Neuron (in vitro differentiated cells): ENCODE data around the gene SPRED2.

Source experiments
- H2AFZ ChIP-seq: one replicate; pipeline ENCODE4 v1.6.1; 2013; ENCODE audit warnings: low read depth, mild to moderate bottlenecking, inconsistent platforms, low read length, moderate library complexity
- H3K27me3 ChIP-seq: one replicate; pipeline ENCODE4 v1.6.1; 2013; ENCODE audit warnings: low read length; ENCODE audit not compliant: insufficient read depth
- H3K36me3 ChIP-seq: one replicate; pipeline ENCODE4 v1.6.1; 2013; ENCODE audit warnings: low read length; ENCODE audit not compliant: insufficient read depth
- H3K4me1 ChIP-seq: one replicate; pipeline ENCODE4 v1.6.1; 2013; ENCODE audit warnings: low read length; ENCODE audit not compliant: insufficient read depth
- H3K4me3 ChIP-seq: 2 replicates; pipeline ENCODE4 v1.5.1; 2013; ENCODE audit warnings: mild to moderate bottlenecking, low read length, moderate library complexity
- H3K9me3 ChIP-seq: one replicate; pipeline ENCODE4 v1.6.1; 2013; ENCODE audit warnings: low read length

SPRED2 gene

DNA sequence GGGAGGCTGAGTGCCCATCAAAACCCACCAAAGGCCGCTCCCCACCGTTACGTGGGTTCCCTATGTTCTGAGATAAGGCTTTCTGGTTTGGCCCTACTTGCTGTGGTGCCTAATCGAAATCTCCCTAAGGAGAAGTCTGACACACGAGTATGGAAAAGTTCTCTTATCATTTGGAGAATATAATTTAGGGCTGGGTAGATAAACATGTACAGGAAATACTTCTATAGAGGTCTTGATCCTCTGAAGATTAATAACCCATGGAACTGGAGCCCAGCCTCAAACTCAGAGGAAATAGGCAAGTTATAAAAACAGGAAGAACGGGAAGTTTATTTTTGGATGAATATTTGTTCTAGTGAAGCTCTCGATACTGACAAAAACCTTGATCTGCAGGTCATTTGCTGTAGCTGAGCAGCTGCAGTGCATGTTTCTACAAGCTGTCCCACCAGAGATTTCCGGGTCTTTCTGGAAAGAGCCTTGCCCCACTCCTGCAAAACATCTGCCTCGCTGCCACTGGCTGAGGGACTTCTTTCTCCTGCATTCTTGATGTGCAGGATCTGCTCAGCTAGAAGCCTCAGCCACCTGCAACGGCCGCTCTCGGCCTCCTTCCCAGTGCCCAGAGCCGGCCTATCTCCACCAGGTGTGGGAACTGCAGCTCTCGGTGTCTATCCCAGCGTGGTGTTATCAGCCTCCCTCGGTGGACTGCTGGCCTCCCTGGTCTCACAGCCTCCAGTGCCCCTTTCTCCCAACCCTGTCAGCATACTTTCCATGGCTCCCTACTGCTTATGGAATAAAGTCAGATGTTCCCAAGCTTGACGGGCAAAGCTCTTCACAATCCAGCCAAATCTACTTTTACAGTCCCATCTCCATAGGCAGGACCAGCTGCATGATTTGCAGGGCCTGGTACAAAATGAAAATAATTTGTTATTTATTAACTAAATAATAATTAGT is 48.6 kb downstream of the SPRED2 start:
- Histone ChIP-seq H3K27me3 (no peaks in the 10 kb centered on the region), H3K4me1 (no peaks in the 10 kb centered on the region), H3K4me3 (no peak overlapping the region), H3K36me3 (no peaks in the 10 kb centered on the region), H3K9me3 (no peaks in the 10 kb centered on the region), H2AFZ (no peak overlapping the region)

DNA sequence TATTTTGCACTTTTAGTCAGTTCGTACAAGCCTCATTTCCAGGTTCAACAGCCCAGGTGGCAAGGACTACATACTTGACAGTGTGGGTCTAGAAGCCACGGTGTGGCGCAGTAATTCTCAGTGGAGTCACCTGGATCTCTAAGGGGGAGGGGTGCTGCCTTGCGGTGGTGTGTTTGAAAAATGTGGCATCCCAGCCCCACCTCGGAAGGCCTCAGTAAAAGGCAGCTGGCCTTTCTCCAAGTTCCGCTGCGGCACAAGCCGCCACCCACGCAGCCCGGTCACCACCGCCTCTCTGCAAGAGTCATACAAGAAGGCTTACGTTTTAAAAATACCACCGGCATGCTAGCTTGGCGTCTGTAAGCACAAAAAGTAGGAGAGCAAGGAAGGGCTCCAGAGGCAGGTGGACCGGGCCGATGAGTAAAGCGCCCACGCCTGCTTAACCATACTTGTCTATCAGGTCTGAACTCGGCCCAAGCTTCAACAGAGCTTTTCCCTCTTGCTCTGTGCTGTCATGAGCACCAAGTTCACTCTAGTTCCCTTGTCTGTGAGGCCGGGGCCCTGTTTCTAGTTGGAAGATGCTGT is 49.5 kb downstream of the SPRED2 start:
- Histone ChIP-seq H3K36me3 (no peaks in the 10 kb centered on the region), H3K27me3 (no peaks in the 10 kb centered on the region), H3K4me3 (no peak overlapping the region), H3K9me3 (no peaks in the 10 kb centered on the region), H3K4me1 (no peaks in the 10 kb centered on the region), H2AFZ (no peak overlapping the region)

DNA sequence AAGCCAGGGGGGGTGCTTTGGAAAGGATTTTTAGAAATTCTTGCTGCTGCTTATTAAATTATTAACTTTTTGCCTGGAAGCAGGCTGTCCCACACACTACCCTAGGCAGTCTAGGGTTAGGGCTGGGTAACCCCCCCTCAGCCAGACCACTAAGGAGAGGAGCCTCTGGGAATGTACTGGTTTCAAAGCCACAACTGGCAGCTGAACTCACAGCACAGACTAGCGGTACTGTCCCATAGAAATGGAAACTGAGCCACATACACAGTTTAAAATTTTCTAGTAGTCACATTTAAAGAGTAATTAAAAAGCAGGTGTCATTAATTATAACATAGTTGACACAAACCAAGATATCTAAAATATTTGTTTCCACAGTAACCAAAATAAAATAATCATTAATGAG is 50.1 kb downstream of the SPRED2 start:
- Histone ChIP-seq H3K36me3 (no peaks in the 10 kb centered on the region), H3K4me3 (no peak overlapping the region), H2AFZ (no peak overlapping the region), H3K27me3 (no peaks in the 10 kb centered on the region), H3K9me3 (no peaks in the 10 kb centered on the region), H3K4me1 (no peaks in the 10 kb centered on the region)

DNA sequence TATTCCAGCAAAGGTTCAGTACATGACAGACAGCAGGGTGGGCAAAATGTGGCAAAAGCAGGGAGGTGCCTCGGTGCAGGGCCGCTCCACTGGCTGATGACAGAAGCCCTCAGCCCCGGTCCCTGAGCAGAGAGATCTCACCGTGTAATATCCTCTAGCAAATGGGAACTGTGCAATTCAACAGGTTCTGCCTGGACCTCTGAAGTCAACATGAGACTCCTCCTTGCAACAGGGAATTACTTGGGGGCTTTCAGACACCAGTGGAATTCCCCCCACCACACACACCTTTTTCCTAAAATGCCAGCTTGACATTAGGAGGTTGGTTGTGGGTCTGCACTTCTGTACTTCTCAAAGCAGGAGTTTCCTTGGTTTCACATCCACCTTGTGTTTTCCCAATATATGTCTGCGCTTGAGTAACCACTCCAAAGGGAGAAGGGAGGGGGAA is 50.8 kb downstream of the SPRED2 start:
- Histone ChIP-seq H3K9me3 (no peaks in the 10 kb centered on the region), H3K36me3 (no peaks in the 10 kb centered on the region), H3K4me3 (no peak overlapping the region), H2AFZ (no peak overlapping the region), H3K4me1 (no peaks in the 10 kb centered on the region), H3K27me3 (no peaks in the 10 kb centered on the region)

DNA sequence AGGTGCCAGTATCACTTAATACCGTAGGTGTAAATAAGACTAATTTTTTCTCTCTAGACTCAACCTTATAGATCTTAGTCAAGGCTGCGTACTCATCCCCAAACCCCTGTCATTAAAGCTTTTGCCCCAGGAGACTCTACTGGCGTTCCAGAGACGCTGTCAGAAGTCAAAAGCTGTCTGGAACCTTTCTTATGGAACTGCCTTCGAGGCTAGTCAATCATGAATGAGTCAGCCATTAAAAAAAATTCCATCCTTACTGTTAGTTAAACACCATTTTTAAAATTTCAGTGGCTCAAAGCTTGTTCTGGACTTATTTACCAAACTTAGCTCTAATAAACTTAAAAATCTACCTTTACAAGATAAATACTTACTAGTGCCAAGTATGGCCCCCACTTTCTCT is 52.1 kb downstream of the SPRED2 start:
- H3K4me3 ChIP-seq, result no peak overlapping the region
- H3K4me1 ChIP-seq, result no peaks in the 10 kb centered on the region
- no peak overlapping the region for H2AFZ ChIP-seq
- no peaks in the 10 kb centered on the region for H3K9me3 ChIP-seq
- H3K36me3 ChIP-seq, result no peaks in the 10 kb centered on the region
- H3K27me3 ChIP-seq, result no peaks in the 10 kb centered on the region

DNA sequence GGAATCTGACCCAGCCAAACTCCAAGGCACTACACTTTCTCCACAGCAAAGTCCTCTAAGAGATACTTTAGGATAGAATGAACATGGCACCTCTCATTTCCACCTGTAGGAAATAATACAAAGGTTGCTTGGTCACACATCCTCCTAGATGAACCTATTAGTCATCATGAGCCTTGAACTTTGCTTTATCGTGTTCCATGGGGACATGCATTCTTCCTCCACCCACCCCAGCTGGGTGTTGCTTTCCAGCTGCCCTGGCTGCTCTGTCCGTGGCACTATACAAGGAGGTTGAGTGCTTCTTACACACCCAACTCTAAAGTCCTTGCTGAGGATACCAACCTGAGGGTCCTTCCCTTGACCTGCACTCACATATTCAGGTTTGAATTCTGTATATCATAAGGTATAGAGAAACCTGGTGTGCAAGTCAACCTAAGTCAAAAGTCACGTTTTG is 52.7 kb downstream of the SPRED2 start:
- Histone ChIP-seq H3K4me3 (no peak overlapping the region), H2AFZ (no peak overlapping the region), H3K9me3 (no peaks in the 10 kb centered on the region), H3K27me3 (no peaks in the 10 kb centered on the region), H3K36me3 (no peaks in the 10 kb centered on the region), H3K4me1 (no peaks in the 10 kb centered on the region)

DNA sequence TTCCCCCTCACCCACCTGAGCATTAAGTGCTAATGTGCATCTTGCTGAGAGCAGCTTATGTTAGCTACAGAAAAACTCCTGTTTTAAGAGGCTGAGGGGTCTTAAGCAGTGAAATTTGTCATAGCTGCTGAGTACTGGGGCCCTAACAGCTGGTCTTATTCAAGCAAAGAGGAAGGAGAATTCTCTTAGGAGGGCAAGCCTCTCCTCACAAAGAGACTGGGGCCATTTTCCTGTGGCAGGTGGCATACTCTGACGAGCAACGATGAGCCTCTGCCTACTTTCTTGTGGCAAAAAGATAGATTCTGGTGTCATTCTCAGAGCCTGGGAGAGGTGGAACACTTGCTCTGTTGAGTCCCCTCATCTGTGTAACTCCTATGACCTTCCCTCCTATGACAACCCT is 53.2 kb downstream of the SPRED2 start:
- Histone ChIP-seq H3K4me1 (no peaks in the 10 kb centered on the region), H2AFZ (no peak overlapping the region), H3K36me3 (no peaks in the 10 kb centered on the region), H3K4me3 (no peak overlapping the region), H3K9me3 (no peaks in the 10 kb centered on the region), H3K27me3 (no peaks in the 10 kb centered on the region)

DNA sequence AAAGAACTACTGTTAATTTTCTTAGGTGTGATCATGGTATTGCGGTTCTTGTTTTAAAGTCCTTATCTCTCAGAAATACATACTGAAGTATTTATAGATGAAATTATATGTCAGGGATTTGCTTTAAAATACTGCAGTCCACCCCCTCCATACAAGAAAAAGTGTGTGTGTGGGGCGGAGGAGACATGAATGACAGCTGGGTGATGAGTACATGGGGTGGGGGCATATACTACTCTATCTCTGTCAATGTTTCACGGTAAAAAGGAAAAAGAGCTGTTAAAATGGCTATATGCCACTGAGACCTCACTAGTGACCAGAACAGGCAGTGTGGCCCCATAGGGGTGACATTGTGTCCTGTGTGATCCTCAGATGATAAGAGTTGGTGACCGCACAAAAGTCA is 54.1 kb downstream of the SPRED2 start:
- Histone ChIP-seq H3K36me3 (no peaks in the 10 kb centered on the region), H3K4me1 (no peaks in the 10 kb centered on the region), H3K27me3 (no peaks in the 10 kb centered on the region)

DNA sequence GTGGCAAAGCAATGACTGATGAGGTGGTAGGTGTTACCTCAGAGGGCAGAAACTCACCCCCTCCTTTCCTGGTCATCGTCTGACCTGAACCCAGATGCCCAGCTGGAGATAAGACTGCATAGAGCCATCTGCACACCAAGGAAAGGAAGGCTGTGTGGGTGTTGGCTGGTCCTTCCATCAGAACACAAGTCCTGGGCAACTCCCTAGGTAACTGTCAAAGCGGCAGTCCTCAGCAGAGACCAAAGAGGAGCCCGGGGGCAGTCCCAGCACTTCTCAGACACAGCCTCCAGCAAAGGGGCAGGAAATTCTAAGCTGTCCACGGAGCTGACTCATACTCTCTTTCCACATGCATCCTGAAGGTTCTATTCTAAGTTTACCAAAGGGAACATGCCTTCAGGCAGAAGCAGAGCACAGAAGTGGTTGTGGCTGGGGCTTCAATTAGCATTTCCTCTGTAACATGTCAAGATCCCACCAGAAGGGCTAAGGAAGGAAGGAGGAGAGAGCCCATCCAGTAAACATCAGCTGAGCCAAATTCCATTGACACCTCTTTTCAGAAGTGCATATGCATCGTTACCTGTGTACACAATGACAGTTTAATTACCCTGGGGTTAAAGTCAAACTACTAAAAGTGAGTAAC is 54.7 kb downstream of the SPRED2 start:
- no peaks in the 10 kb centered on the region for H3K4me1 ChIP-seq

More for the DNA sequence above, 54.1 kb downstream of the SPRED2 start:
- H3K4me3 ChIP-seq, result no peak overlapping the region
- no peaks in the 10 kb centered on the region for H3K9me3 ChIP-seq
- no peak overlapping the region for H2AFZ ChIP-seq

DNA sequence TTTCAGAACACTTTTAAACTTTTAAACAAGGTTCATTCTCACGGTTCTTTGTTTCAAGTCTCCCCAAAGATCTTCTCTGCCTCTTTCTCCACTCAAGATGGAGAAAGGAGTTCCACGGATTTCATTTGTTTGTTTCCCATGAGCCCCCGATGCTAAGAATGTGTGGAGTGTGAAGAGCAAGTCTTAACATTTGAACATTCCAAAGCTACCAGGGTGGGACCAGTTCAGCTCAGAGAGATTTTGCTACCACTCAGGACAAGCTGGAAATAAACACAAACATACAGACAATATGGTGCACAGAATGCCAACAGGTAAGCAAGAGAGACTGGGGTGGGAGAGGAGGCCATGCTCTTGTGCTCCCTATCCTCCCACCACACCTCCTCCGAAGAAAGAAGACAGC is 56.7 kb downstream of the SPRED2 start:
- peaks cover 9% of the 10 kb centered on the region for H3K4me1 ChIP-seq

More for the DNA sequence above, 54.7 kb downstream of the SPRED2 start:
- Histone ChIP-seq H2AFZ (no peak overlapping the region), H3K9me3 (no peaks in the 10 kb centered on the region), H3K36me3 (no peaks in the 10 kb centered on the region), H3K27me3 (no peaks in the 10 kb centered on the region), H3K4me3 (no peak overlapping the region)

DNA sequence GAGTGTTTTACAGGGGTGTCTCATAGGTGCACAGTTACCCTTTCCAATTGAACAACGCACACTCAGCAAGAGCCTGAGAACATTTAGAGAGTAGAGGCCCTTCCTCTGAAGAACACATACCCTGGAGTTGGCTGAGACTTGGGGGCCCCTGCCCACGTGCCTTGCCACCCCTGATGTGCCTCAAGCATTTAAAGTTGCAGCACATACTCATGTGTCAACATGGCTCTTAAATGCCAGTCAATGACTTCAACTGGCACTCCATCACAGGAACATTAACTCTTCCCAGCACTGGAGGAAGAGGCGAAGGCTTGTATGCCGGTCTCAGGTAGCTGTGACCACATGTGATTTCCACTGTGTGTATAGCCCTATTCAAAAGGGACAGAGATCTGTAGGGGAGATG is 57.4 kb downstream of the SPRED2 start:
- no peak overlapping the region for H2AFZ ChIP-seq
- H3K27me3 ChIP-seq, result no peaks in the 10 kb centered on the region
- H3K36me3 ChIP-seq, result no peaks in the 10 kb centered on the region
- H3K4me1 ChIP-seq, result peaks cover 14% of the 10 kb centered on the region
- no peaks in the 10 kb centered on the region for H3K9me3 ChIP-seq
- no peak overlapping the region for H3K4me3 ChIP-seq

More for the DNA sequence above, 56.7 kb downstream of the SPRED2 start:
- Histone ChIP-seq H3K27me3 (no peaks in the 10 kb centered on the region), H3K9me3 (no peaks in the 10 kb centered on the region), H2AFZ (no peak overlapping the region), H3K4me3 (no peak overlapping the region), H3K36me3 (no peaks in the 10 kb centered on the region)

DNA sequence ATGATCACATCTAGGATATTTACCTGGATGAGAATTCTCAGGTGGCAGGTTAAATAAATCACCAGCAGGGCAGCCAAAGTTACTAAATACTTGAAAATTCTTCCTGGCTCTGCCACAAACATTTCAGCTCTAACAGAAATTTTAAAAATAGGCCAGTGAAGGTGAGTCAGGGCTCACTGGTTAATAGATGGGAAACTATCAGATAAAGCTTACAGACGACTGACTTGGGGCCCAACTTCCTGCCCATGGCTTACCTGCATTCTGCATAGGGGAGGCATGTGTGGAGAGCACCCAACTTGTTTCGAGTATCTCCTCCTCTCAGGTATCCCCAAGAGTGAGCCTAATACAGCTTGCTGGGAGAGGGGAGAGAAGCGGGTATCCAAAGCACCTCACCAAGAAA is 57.8 kb downstream of the SPRED2 start:
- Histone ChIP-seq H3K27me3 (no peaks in the 10 kb centered on the region), H3K36me3 (no peaks in the 10 kb centered on the region), H2AFZ (no peak overlapping the region), H3K4me1 (peaks cover 14% of the 10 kb centered on the region), H3K4me3 (no peak overlapping the region), H3K9me3 (no peaks in the 10 kb centered on the region)

DNA sequence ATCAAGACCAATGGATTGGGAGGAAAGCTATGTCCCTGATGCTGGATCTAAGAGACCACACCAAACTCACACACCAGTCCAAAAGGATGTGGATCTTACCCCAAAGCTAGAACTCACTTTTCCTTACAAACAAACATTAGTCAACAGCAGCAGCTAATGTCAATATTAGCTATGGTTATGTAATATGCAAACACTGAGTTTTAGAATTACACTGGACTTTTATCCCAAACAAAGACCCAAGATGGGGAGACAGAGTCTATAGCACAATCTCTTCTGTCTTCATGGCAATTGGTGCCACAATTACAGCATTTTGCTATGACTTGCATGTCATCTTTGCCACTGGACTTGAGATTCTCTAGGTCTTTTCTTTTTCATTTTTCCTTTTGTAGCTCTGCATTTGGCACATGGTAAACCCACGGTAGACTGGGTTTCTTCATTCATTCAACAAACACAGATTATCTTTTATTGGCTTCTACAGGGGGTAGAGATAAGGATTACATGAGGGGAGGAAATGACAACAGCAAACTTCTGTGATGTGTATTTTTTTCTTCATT is 59.0 kb downstream of the SPRED2 start:
- Histone ChIP-seq H3K27me3 (no peaks in the 10 kb centered on the region), H3K4me3 (no peak overlapping the region), H2AFZ (no peak overlapping the region), H3K4me1 (peaks cover 14% of the 10 kb centered on the region), H3K36me3 (no peaks in the 10 kb centered on the region), H3K9me3 (no peaks in the 10 kb centered on the region)
